IMR-90 (cell line): ENCODE data around the gene LEKR1. TPM values are rescaled to one million over a fixed set of nuclear protein-coding genes. Genes with fewer than 3 reads are reported as not detected.

Experiments
- ATAC-seq: fragments of 200-7000 bp; cut with Tn5 transposase; 2 replicates; pipeline ENCODE4 v1.9.1; 2020; ENCODE audit warnings: low read depth, mild to moderate bottlenecking, moderate library complexity
- BruUV-seq: library from RNA; stranded (reverse); fragments of 400-500 nt; replicated peaks from 2 replicates; lab custom pipeline; 2021; lab: Mats Ljungman, UMichigan
- CTCF ChIA-PET: fragments of 300-600 bp; formaldehyde crosslinking; extraction: SDS; loops from one replicate; lab custom pipeline; 2021; ENCODE audit warnings: antibody characterized with exemption; lab: Yijun Ruan, JAX
- POLR2A ChIA-PET: fragments of 300-600 bp; sonication (Branson Sonifier 250); formaldehyde crosslinking; loops from one replicate; lab custom pipeline; 2022; ENCODE audit warnings: antibody characterized with exemption; ENCODE audit not compliant: unreplicated experiment; lab: Charles Lee
- DNase-seq: peaks from one replicate; pipeline ENCODE4 v3.0.0; 2013
- H2AFZ ChIP-seq: replicated peaks from 2 replicates; pipeline ENCODE3; 2013; ENCODE audit warnings: low read length, mild to moderate bottlenecking; ENCODE audit not compliant: poor library complexity
- H2AK5ac ChIP-seq: 2 replicates; pipeline ENCODE4 v1.6.1; 2013; ENCODE audit warnings: low read depth, low read length, inconsistent platforms
- H2AK9ac ChIP-seq: replicated peaks from 2 replicates; pipeline ENCODE3; 2013; ENCODE audit warnings: mild to moderate bottlenecking, low read depth, low read length, moderate library complexity; ENCODE audit not compliant: poor library complexity
- H2BK120ac ChIP-seq: 2 replicates; pipeline ENCODE4 v1.6.1; 2013; ENCODE audit warnings: low read depth, low read length, inconsistent platforms
- H2BK15ac ChIP-seq: 3 replicates; pipeline ENCODE4 v1.6.1; 2013; ENCODE audit warnings: low read depth, low read length, inconsistent platforms
- H2BK20ac ChIP-seq: 2 replicates; pipeline ENCODE4 v1.6.1; 2013; ENCODE audit warnings: low read depth, mild to moderate bottlenecking, inconsistent platforms, low read length, moderate library complexity
- H2BK5ac ChIP-seq: 2 replicates; pipeline ENCODE4 v1.6.1; 2013; ENCODE audit warnings: mild to moderate bottlenecking, low read depth, low read length, inconsistent platforms; ENCODE audit not compliant: poor library complexity, severe bottlenecking
- H3K14ac ChIP-seq: replicated peaks from 2 replicates; pipeline ENCODE4 v1.6.1; 2013; ENCODE audit warnings: low read depth, low read length, inconsistent platforms
- H3K18ac ChIP-seq: 2 replicates; pipeline ENCODE4 v1.6.1; 2013; ENCODE audit warnings: low read depth, low read length, control low read depth
- H3K23ac ChIP-seq: 2 replicates; pipeline ENCODE4 v1.6.1; 2013; ENCODE audit warnings: low read depth, low read length, inconsistent platforms
- H3K27ac ChIP-seq: 2 replicates; pipeline ENCODE4 v1.5.1; 2013; ENCODE audit warnings: mild to moderate bottlenecking, control low read depth, low read length; ENCODE audit not compliant: insufficient read depth
- H3K27me3 ChIP-seq: 2 replicates; pipeline ENCODE4 v1.6.1; 2013; ENCODE audit warnings: low read length; ENCODE audit not compliant: control insufficient read depth, insufficient read depth
- H3K36me3 ChIP-seq: 2 replicates; pipeline ENCODE4 v1.6.1; 2013; ENCODE audit warnings: low read length, mixed read lengths; ENCODE audit not compliant: control insufficient read depth, insufficient read depth
- H3K4ac ChIP-seq: 2 replicates; pipeline ENCODE4 v1.6.1; 2013; ENCODE audit warnings: low read depth, low read length, inconsistent platforms
- H3K4me1 ChIP-seq: 2 replicates; pipeline ENCODE4 v1.6.1; 2013; ENCODE audit warnings: low read length, mixed read lengths; ENCODE audit not compliant: control insufficient read depth, insufficient read depth
- H3K4me2 ChIP-seq: 2 replicates; pipeline ENCODE4 v1.6.1; 2013; ENCODE audit warnings: low read depth, mild to moderate bottlenecking, control low read depth, low read length, moderate library complexity
- H3K4me3 ChIP-seq: 2 replicates; pipeline ENCODE4 v1.5.1; 2013; ENCODE audit warnings: low read depth, mild to moderate bottlenecking, control low read depth, low read length, moderate library complexity; ENCODE audit not compliant: insufficient read depth
- H3K56ac ChIP-seq: 2 replicates; pipeline ENCODE4 v1.6.1; 2013; ENCODE audit warnings: low read length, inconsistent platforms; ENCODE audit not compliant: insufficient read depth; ENCODE audit errors: extremely low read depth
- H3K79me1 ChIP-seq, 2 experiments: 2 replicates each; pipeline ENCODE4 v1.6.1; 2013; ENCODE audit warnings: low read length in 2 of 2, inconsistent platforms in 1 of 2, low read depth in 1 of 2
- H3K9ac ChIP-seq: 2 replicates; pipeline ENCODE4 v1.6.1; 2013; ENCODE audit warnings: low read depth, low read length, control low read depth
- H3K9me1 ChIP-seq: 2 replicates; pipeline ENCODE4 v1.6.1; 2013; ENCODE audit warnings: low read length, inconsistent platforms; ENCODE audit not compliant: insufficient read depth
- H3K9me3 ChIP-seq: 2 replicates; pipeline ENCODE4 v1.6.1; 2013; ENCODE audit warnings: low read length; ENCODE audit not compliant: control insufficient read depth, insufficient read depth
- H4K20me1 ChIP-seq: 2 replicates; pipeline ENCODE4 v1.6.1; 2013; ENCODE audit warnings: low read length, inconsistent platforms; ENCODE audit not compliant: insufficient read depth
- H4K5ac ChIP-seq: 2 replicates; pipeline ENCODE4 v1.6.1; 2013; ENCODE audit warnings: mild to moderate bottlenecking, low read depth, low read length, control low read depth
- H4K8ac ChIP-seq, 2 experiments: 2 replicates each; pipeline ENCODE4 v1.6.1; 2013; ENCODE audit warnings: low read depth in 2 of 2, low read length in 2 of 2, control low read depth in 1 of 2, inconsistent platforms in 1 of 2
- H4K91ac ChIP-seq: 2 replicates; pipeline ENCODE4 v1.6.1; 2013; ENCODE audit warnings: low read depth, low read length, inconsistent platforms; ENCODE audit not compliant: insufficient read depth
- MAZ ChIP-seq: IDR thresholded peaks from 2 replicates; pipeline ENCODE4 v1.6.1; 2012; ENCODE audit warnings: low read depth, mild to moderate bottlenecking, low read length, improper control_type of control experiment, moderate library complexity, borderline replicate concordance
- WGBS, 2 experiments: methylation state at CpG; one replicate each; pipeline versions ENCODE4 v1.1.5 to v1.1.7; 2013; ENCODE audit warnings: missing lambda C conversion rate in 2 of 2; ENCODE audit not compliant: insufficient read length in 1 of 2; ENCODE audit errors: extremely low coverage in 2 of 2; 5-methylcytosine and 5-hydroxymethylcytosine counted together
- dilution Hi-C: fragments of 300-500 bp; cut with HindIII; formaldehyde crosslinking; loops from one replicate; pipeline ENCODE4 v1.14.3; 2018; ENCODE audit warnings: low sequenced_read_pairs; ENCODE audit not compliant: unreplicated experiment
- in situ Hi-C: fragments of 300-500 bp; cut with MboI; formaldehyde crosslinking; loops from 3 replicates; pipeline ENCODE4 v1.14.3; 2019; ENCODE audit warnings: low sequenced_read_pairs, inconsistent platforms, mixed read lengths
- intact Hi-C: fragments of 100-400 bp; cut with micrococcal nuclease; formaldehyde crosslinking; loops from 2 replicates; pipeline ENCODE4 v1.10.0; 2022
- microRNA-seq, 2 experiments: library from miRNA; stranded (forward) in 1 of 2; unstranded in 1 of 2; fragments of 10-50 nt in 1 of 2; fragments of <30 nt in 1 of 2; gene quantifications in 1 of 2; microRNA quantifications in 1 of 2; one replicate each; pipeline versions ENCODE3 to v1.1.0; 2013 to 2020; ENCODE audit not compliant: insufficient read depth in 1 of 2, insufficient read length in 1 of 2, unreplicated experiment in 1 of 2
- polyA plus RNA-seq, 3 experiments: library from polyadenylated mRNA; depleted of rRNA; stranded (reverse); fragments of >200 nt; gene quantifications; 2 replicates each; pipeline ENCODE4 v1.2.3, GENCODE V29; 2012; ENCODE audit warnings: low replicate concordance in 1 of 3
- small RNA-seq, 5 experiments: library from RNA; depleted of rRNA; stranded (forward); fragments of <200 nt; gene quantifications; one replicate each; pipeline ENCODE3, GENCODE V24; 2012
- total RNA-seq: library from RNA; depleted of rRNA; stranded (reverse); fragments of >200 nt; gene quantifications from 2 replicates; pipeline ENCODE4 v1.2.3, GENCODE V29; 2012; rRNA removed

LEKR1 gene
- total and polyA plus RNA-seq, 2 of the 4 experiments (the other 2 are of a cell fraction): 0.19 to 0.36 TPM

GRCh38 chr3:157094751-157095480 lies 268.8 kb downstream of the LEKR1 start:
- Histone ChIP-seq H3K9me3 (no peaks in the 10 kb centered on the region), H3K27me3 (no peaks in the 10 kb centered on the region), H2BK20ac (peak overlapping the region; percentile 75), H3K56ac (no peak overlapping the region), H4K91ac (peak overlapping the region; percentile 75), H3K9ac (no peak overlapping the region), H3K23ac (peak overlapping the region; percentile 62; the same call in 1 of the 2 replicates), H3K27ac (no peak overlapping the region), H3K18ac (peak overlapping the region; percentile 44; the same call in 1 of the 2 replicates), H3K79me1 (0 out of 4 replicates have a peak, but pooled peaks cover 0 to under 1% of the 10 kb centered on the region in 2 experiments), H3K36me3 (no peaks in the 10 kb centered on the region), H2AK9ac (peak overlapping the region; percentile 75), H3K4ac (peak overlapping the region; percentile 62), H4K8ac (peak overlapping the region; percentile 42 to 69; a peak in 3 of 4 replicates), H3K14ac (peak overlapping the region; percentile 39), H2AK5ac (peak overlapping the region; percentile 90), H2BK15ac (peak overlapping the region; percentile 90; the same call in 2 of the 3 replicates), H3K4me2 (no peak overlapping the region; the same call in 1 of the 2 replicates), H2BK5ac (peak overlapping the region; percentile 36), H2BK120ac (peak overlapping the region; percentile 73), H4K20me1 (0 out of 2 replicates have a peak, but pooled peaks cover 3% of the 10 kb centered on the region), H3K4me3 (no peak overlapping the region), H3K9me1 (peaks cover 16% of the 10 kb centered on the region), H3K4me1 (peaks cover 34% of the 10 kb centered on the region), H2AFZ (peak overlapping the region; percentile 61), H4K5ac (peak overlapping the region; percentile 32; the same call in 1 of the 2 replicates)
- dilution Hi-C loops: no loop called here
- CTCF ChIA-PET: interaction anchor here (0.7 to 1.5 kb wide), 4 partner anchors 13 to 1307 kb away, joined by 3 read pairs; no protein-coding TSS in a partner anchor
- POLR2A ChIA-PET: no interaction called here
- 83% methylated on average over 1 of the region's 5 CpGs; no CpG with 5 or more reads in 1 of the 2 experiments for WGBS, 2 experiments
- no TSS peak for BruUV-seq
- intact Hi-C loops: no loop called here
- in situ Hi-C loops: loop anchor here (5.0 kb wide), 1 partner anchor 32 kb away; no protein-coding TSS in a partner anchor
- ATAC-seq: peak; percentile 60
- peak; percentile 52 for DNase-seq
- TF ChIP-seq MAZ: no peak

Small RNAs within 50 kb of the gene (microRNA-seq; reads per million reads assigned to microRNA genes)
- not detected for gene KLF3P2 (ENCODE audit: insufficient read depth, insufficient read length)

Small RNAs within 50 kb of the gene (small RNA-seq; reads per million reads assigned to genes)
- gene KLF3P2: 0 reads per million in 5 experiments

Other genes starting within 250 kb of the LEKR1 start
- gene TIPARP, start 151.8 kb upstream of the LEKR1 start, total RNA-seq: 70.8 and 76.4 TPM in 2 replicates
- 11.5 and 12.6 TPM in 2 replicates for gene TIPARP, start 151.8 kb upstream of the LEKR1 start, polyA plus RNA-seq (2012; rRNA removed)